GM18873 (cell line): ENCODE results near the gene PTPRN2.
"Not testable (repeated sequence)": the region's sequence is repeated elsewhere in the genome, so short reads cannot be mapped to it uniquely, and the experiment has no call there.

Experiments used
- ATAC-seq: cut with Tn5 transposase; IDR thresholded peaks from one replicate; pipeline ENCODE4 v1.9.1; 2021; ENCODE audit warnings: mild to moderate bottlenecking, moderate library complexity, moderate number of reproducible peaks; ENCODE audit not compliant: unreplicated experiment, low FRiP score

The PTPRN2 gene

DNA sequence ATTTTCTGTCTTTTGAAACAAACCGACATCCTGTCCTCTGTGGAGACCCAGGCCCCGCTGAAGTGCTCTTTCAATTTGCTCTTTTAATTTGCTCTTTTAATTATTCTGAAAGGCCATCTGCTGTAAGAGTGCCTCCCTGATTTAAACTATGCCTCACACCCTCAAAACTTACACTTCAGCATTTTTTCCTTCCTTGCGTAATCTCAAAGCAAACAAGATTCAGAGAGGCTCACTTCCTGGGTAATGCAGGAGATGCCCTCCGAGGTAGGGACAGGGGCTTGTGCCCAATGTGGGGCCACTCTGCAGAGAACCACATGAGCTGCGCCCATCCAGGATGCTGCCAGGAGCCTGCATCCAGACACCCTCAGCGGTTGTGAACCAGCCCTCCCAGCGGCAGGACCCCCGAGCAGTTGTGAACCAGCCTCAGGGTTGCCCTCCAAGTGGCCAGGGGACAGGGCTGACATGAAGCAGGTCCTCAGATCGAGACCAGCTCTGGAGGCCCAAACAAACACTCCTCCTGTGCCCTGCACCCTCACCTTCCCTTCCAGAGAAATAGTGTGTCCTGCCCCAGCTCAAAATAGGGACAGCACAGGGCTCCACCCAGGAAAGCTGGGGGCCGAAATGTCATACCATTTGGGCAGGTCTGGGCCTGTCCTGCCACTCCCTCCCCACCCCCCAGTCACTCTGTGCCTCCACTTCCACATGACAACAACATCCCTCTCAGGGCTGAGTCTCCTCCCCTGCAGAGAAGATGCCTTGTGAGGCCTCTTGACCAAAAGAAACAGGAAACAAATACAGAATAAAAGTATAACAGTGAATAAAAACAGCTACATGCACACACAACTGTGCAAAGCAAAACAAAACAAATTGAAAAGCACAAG lies 190.4 kb downstream of the PTPRN2 start:
- no peak for ATAC-seq

DNA sequence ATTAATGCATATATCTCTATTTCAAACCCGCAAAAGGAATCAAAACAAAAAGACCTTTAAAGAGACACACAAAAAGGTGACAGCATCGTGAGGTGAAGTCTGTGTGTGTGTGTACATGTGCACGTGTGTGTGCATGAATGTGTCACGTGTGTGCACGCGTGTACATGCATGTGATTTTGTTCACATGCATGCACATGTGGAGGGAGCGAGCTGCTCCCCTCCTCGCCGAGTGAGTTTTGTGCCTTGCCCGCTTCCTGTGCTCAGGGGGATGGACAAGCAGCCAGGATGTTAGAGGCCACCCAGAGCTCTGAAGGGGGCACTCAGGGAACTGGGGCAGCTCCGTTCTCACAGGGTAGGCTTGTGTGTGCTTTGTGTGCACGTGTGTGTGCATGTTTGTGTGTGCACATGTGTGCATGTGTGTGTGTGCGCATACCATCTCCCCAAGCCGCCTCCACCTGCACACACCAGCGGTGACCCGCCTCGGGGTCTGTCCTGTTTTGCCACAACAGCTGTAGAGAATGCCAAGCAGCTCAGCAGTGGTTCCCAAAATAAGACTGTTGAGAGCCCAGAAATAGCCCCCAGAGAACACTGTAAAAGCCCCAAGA lies 191.2 kb downstream of the PTPRN2 start:
- ATAC-seq: no peak

DNA sequence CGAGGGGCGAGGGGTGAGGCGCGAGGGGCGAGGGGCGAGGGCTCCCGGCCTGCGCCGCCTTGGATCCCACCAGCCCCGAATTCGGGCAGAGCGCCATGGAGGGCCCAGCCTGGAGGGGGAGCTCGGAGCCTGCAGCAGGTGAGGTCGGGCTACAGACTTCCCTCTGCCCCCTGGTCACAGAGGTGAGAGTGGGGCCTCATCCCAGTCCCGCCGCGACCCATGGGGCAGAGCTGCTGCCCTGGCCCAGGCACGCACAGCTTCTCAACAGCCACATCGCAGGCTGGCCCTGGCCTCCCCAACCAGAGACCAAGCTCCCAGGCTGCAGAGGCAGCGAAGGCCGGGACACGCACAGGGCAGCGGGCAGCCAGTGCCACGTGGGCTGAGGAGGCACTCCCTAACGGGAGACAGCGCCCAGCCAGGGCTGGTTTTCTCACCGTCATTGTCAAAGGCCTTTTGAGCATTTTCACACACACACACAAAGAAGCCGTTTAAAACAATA lies 191.8 kb downstream of the PTPRN2 start:
- ATAC-seq: no peak

DNA sequence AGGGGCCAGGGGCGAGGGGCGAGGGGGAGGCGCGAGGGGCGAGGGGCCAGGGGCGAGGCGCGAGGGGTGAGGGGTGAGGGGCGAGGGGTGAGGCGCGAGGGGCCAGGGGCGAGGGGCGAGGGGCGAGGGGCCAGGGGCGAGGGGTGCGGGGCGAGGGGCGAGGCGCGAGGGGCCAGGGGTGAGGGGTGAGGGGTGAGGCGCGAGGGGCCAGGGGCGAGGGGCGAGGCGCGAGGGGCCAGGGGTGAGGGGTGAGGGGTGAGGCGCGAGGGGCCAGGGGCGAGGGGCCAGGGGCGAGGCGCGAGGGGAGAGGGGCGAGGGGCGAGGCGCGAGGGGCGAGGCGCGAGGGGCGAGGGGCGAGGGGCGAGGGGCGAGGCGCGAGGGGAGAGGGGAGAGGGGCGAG lies 192.3 kb downstream of the PTPRN2 start:
- ATAC-seq: no peak

DNA sequence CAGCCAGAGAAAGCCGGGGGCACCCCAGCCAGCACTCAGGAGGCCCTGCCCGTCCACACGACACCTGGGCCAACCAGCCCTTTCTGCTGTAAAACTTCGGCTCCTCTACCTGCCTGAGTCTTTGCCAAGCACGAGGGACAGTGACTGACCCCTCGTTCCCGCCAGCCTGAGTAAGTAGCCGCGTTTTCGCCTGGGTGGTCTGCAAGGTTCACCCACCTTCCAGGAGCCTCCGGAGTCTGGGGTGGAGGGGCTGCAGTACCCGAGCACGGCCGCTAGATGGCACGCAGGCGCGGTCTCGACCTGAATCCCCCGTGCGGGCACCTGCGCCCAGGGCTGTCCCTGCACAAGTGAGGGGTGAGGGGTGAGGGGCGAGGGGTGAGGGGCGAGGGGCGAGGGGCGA lies 192.7 kb downstream of the PTPRN2 start:
- ATAC-seq: no peak

DNA sequence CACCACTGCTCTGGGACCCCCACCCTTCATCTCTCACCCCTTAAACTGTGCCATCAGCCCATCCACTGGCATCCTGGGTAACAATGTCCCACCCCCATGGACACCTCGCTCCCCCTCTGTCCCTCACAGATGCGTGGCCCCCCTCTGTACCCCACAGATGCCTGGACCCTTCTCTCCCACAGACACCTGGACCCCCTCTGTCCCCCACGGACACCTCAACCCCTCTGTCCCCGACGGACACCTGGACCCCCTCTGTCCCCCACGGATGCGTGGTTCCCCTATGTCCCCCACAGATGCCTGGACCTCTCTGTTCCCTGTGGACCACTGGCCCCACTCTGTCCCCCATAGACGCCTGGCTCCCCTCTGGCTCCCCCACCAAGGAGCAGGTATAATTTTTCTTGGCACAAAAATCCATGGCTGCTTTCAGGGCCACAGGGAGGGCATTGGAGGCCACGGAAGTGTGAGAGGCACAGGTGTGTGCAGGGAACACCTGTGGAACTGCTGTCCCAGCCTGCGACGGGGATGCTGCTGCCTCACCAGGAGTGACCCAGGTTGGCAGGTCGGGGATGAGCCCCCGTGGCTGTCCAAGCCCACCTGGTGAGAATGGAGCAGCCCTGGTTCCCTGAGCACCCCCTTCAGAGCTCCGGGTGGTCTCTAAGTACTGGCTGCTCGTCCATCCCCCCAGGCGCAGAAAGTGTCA lies 193.5 kb downstream of the PTPRN2 start:
- no peak for ATAC-seq

DNA sequence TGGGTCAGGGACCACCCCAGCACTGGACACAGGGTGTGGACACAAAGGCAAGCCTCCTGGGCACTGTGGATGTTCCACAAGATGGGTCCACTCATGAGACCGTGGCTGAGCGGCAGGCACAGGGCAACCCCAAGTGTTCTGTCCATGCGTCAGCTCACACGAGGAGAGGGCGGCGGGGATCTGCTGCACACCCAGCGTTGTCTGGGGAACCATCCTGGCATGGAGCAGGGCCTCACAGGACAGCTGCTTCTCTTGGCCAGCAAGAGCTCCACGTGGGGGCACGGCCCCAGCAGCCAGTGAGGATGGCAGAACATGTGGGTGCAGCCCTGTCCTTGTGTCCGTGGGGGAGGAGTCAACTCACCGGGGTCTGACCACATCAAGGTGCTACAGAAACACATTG lies 195.4 kb downstream of the PTPRN2 start:
- no peak for ATAC-seq

DNA sequence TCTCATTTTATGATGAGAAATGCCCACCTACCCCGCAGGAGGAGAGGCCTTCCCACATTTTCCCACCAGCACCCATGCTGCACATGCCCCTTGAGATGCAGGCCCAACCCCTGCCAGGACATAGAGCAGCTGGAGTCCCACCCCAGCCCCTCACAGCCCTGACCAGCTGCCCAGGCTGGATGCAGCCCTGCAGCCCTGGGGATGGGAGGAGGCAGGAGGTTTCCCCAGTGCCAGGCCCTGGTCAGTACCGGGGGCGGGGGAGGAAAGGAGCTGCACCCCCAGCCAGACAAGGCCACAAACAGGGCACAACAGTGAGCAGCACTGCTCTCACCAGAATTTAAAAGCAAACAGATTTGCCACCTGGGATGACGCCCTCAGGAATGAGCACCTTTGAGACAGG lies 196.1 kb downstream of the PTPRN2 start:
- ATAC-seq: no peak

DNA sequence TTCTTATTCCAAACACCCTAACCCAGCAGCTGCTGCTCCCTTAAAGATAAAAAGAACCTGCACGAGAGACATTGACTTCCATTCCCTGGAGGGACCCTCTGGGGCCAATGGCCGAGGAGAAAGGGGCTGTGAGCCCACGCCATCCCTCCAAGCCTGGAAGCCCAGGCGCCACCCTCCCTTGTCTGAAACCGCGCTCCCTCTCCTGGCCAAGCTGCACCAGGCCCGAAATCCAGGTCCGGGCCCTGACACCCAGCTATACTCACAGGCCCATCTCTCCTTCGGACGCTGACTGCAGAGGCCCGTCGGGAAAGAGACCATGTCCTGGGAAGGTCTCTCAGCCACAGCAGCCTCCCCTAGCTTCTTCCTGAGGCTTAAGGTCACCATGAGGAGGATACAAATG lies 196.5 kb downstream of the PTPRN2 start:
- no peak for ATAC-seq

DNA sequence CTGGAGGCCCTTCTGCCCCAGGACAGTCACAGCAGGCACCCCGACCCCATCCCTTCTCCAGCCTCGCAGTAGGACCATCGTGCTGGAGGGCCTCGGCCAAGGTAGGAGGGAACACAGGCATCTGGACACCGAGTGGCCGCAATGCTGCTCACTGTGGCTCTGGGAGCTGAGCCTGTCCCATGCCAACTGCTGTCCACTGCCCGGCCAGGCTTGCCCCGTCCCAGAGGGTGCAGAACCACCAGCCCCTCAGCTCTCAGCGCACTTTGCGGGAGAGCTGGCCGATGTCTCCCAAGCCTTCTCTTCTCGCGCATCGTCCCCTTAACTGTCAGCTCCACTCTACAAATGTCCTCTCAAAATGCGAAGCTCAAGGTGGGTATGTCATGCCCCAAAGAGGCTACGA lies 197.2 kb downstream of the PTPRN2 start:
- no peak for ATAC-seq

DNA sequence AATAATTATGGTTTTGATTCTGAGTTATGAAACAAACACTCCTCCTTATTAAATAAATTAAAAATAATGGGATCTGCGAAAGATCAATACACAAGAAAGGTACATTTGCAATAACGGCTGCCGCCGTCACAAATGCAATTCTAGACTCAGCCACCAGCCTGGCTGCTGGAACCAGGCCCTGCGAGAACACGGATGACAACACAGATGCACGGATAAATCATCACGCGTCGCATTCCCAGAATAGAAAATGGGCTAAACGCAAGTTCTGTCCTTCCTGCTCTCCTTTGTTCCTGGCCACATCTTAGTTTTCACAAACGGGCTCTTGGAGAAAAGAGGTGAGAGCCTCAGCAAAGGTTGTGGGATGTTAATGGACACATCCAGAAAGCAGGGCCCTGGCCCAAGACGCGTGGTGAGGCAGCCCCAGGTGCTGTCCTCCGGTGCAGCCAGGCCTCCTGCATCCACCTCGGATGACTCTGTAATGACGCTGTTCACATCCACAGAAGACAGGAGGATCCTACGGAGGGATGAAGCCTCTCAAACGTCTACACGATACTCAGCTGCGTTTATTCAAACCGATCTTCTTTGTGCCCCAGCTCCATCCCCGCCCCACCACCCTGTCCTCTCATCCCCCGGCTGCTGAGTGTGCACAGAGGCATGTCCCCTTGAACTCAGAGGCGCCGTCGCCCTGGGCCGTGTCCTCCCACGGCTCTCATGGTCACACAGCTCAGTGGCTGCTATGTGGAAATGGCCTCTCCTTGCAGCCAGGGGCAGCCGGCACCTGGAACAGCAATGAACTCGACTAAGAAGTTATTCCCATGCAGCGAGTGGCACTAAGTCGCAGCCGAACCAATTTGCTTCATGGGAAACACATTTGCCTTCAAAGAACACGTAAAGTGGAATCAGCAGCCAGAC lies 197.9 kb downstream of the PTPRN2 start:
- no peak for ATAC-seq

DNA sequence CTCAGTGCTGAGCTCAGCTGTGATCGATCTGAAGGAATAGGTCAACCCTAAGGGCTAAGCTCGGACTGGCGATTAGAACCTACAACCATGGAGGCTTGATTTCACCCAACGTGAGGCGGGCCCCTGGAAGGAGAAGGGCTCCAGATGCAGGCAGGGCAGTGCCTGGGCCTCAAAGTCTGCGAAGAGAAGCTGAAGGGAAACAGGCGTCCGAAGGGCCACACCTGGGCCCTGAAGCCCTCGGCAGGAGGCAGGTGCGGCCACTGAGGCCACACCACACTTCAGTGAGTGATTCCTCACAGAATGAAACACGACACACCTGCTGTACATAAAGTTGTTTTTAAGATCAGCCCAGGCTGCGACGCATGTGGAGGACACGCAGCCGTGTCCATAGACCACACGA lies 198.7 kb downstream of the PTPRN2 start:
- no peak for ATAC-seq

DNA sequence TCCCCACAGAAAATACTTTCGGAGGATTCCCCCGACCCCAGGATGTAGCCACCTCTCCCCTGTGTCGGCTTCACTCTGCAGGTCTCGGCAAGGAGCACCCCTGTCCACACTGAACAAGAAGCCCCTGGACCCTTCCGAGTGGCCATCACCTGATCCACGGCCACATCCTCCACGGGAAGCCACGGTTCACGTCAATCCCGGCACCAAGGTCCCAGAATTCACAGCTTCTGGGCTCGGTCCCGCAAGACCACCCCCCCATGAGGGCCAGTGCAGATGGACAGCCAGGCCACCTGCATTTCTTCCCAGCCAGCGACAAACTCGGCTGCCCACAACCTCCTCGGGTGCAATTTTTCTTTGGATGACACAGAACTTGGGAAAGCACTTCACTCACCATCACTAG lies 199.6 kb downstream of the PTPRN2 start:
- ATAC-seq: no peak

DNA sequence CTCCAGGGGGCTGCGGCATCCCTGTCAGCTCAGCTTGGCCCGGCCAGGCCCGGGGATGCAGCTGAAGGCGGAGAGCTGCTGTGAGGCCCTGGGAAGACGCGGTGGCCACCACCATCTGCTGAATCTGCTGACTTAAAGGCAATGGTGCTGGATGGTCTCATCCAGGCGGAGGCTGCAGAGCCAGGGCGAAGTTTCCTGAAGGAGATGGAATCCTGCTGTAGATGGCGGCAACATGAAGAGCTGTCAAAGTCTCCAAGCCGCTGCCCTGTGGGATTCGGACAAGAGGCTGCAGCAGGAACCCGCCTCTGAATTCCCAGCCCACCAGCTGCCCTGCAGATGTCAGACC lies 200.1 kb downstream of the PTPRN2 start:
- ATAC-seq: no peak

DNA sequence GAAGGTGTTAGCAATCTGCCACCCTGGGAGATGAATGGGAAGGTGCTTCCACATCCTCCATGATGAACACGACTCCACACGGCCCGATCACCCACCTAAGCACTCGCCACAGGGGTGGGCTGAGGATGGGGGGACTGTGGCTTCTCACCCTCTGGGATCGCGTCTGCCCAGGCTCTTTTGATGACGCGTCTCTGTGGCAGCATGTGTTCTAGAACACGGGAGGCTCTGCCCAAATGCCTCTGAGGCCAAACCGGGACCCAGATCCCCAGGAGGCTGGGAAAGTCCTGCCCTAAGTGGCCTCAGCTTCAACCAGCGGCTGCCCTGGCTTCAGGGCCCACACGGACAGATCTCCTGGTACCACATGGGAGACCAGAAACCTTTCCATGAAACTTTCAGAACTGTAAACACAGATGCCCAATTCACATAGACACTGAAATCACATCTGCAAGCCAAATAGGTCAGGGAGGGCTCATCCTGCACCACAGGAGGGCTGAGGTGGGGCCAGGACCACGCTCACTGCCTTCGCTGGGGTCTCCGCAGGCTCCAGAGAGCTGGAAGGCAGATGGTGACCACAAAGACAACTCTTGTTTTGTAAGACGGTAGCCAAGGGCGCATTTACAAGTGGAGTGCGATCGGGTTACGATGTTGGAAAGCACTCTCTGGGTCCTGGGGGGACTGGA lies 200.6 kb downstream of the PTPRN2 start:
- no peak for ATAC-seq

DNA sequence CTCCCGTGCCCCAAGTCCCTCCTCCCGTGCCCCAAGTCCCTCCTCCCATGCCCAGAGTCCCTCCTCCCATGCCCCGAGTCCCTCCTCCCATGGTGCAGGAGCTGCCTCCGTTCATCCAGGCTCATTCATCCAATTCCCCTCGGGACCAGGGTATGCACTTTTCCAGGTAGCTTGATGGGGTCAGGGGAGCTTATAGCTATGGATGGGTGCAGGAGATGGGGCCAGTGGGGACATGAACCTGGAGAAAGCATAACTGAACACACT lies 201.3 kb downstream of the PTPRN2 start:
- no peak for ATAC-seq

DNA sequence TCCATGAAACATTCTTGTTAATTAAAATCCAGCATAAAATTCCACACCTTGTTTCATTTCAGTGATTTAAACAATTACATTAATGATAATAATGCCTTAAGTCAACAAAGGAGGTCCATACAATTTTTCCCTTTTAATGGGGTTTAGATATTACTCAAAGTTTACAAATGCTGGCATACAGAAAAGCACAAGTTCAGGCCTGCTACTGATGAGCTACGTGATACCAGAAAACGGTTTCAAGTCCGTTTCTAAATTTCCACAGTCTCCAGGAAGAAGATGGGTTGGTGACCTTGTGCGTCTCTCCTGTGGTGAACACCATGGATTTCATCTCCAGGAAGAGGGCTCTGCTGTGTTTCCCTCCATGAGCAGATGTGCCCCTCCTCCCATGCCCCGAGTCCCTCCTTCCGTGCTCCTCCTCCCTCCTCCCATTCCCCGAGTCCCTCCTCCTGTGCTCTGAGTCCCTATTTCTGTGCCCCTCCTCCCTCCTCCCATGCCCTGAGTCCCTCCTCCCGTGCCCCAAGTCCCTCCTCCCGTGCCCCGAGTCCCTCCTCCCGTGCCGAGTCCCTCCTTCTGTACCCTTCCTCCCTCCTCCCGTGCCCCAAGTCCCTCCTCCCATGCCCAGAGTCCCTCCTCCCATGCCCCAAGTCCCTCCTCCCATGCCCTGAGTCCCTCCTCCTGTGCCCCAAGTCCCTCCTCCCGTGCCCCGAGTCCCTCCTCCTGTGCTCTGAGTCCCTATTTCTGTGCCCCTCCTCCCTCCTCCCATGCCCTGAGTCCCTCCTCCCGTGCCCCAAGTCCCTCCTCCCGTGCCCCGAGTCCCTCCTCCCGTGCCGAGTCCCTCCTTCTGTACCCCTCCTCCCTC lies 201.9 kb downstream of the PTPRN2 start:
- ATAC-seq: not testable (repeated sequence)

DNA sequence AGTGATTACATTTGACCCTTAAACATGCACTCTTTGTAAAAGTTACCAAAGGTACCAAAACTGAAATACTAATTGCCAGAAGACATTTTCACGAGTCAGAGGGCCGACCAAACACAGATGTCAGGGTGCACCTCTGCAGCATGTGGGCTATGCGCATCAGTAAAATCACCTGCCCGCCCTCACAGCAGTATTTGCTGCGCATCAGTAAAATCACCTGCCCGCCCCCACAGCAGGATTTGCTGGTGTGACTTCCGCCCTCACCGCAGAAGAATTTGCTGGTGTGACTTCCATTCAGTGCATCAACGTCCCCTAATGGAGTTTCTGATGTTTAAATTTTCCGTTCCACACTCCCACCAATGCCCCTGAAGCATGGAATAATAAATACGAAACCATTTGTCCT lies 202.9 kb downstream of the PTPRN2 start:
- no peak for ATAC-seq

DNA sequence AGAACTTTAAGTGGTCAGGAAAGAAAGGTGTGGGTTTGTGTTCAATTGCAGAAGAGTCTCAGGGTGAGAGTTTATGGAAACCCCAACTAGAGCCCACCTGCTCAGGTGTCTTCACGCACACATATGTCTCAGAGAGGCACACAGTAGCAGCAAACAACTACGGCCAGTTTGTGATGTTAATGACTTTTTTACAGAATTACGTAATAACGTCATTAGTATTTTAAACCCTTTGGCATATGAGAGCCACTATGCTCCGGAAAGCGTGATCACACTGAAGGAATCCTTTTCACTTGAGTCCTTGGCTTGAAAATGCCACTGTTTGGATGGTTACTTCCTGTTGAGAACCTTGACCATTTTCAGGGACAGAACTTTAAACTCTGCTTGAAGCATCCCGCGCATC lies 204.0 kb downstream of the PTPRN2 start:
- ATAC-seq: no peak
